ENCODE measurements around the gene PELI2.

The PELI2 gene

DNA sequence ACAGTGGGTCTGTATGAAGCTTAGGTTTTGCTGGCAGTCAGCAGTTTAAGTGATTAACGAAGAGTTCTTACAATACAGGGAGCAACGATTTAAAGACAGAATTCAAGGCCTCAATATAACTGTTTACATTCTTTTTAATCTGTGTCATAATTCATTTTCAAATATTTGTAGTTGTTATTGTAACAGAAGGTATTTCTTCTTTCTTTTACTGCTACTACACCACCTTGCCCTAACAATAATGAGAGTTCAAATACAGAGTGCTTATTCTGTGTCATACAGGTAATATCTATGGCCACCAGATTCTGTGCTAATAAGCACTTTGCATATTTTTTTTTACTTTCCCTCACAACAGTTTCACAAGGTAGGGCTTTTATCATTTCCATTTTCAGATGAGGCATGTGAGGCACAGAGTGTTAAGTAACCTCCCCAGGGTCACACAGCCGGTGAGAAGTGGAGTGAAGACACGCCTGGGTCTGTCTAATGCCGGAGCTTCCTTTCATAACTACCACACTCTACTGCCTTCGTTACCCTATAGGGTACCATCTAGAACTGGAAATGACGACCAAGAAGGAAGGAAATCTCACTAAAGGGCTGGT lies 81.9 kb downstream of the PELI2 start:
- no peak for DNase-seq (ENCODE audit: low read depth)
- H3K4me3 ChIP-seq (ENCODE audit: control insufficient read depth, low read depth, low read length) = no peak overlapping the region
- TF ChIP-seq, protein P1, sequence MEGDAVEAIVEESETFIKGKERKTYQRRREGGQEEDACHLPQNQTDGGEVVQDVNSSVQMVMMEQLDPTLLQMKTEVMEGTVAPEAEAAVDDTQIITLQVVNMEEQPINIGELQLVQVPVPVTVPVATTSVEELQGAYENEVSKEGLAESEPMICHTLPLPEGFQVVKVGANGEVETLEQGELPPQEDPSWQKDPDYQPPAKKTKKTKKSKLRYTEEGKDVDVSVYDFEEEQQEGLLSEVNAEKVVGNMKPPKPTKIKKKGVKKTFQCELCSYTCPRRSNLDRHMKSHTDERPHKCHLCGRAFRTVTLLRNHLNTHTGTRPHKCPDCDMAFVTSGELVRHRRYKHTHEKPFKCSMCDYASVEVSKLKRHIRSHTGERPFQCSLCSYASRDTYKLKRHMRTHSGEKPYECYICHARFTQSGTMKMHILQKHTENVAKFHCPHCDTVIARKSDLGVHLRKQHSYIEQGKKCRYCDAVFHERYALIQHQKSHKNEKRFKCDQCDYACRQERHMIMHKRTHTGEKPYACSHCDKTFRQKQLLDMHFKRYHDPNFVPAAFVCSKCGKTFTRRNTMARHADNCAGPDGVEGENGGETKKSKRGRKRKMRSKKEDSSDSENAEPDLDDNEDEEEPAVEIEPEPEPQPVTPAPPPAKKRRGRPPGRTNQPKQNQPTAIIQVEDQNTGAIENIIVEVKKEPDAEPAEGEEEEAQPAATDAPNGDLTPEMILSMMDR (IDR thresholded peaks at IDR 0.05; ENCODE audit: control insufficient read depth, insufficient read depth, low read depth, low read length, missing control alignments) = no peak

DNA sequence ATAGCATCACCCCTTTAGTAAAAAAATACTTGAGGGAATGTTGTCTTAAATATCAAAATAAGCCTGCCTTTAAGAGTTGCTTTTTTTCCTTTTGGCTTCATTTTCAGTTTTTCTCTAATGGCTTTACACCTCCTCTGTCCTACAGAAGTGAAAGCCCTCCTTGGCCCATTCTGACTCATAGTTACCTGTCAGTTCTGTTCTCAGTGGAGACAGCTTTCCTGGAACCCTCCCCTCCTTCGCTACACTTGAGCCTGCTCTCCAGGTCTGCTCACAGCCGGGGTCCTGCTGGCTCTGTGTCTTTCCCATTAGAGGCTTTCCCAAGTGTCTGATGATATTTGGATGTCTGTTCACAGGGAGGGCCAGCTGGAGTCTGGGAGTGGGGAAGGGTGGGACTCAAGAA lies 84.0 kb downstream of the PELI2 start:
- no peak overlapping the region for H3K4me3 ChIP-seq (ENCODE audit: control insufficient read depth, low read depth, low read length)
- DNase-seq (ENCODE audit: low read depth) = no peak
- TF ChIP-seq, protein P1 (IDR thresholded peaks at IDR 0.05; ENCODE audit: control insufficient read depth, insufficient read depth, low read depth, low read length, missing control alignments) = no peak

DNA sequence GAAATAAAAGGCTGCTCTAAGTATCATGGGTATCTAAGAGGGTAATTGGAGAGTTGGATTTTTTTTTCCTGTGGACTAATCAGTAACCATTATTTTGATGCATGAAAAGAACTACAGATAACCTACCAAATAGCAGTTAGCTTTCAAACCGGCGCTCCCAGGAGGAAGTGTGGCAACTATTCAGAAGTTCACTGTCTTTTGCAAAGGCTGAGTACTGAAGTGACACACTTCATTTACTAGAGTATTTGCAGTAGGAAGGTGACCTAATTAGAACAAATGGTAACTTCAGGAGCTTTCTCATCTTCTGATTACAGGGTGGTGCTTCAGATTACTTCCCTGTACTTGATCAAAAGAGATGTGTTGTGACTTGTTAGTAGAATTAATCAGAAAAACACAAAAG lies 87.7 kb downstream of the PELI2 start:
- no peak overlapping the region for H3K4me3 ChIP-seq (ENCODE audit: control insufficient read depth, low read depth, low read length)
- DNase-seq (ENCODE audit: low read depth) = no peak
- TF ChIP-seq, protein P1 (IDR thresholded peaks at IDR 0.05; ENCODE audit: control insufficient read depth, insufficient read depth, low read depth, low read length, missing control alignments) = no peak

DNA sequence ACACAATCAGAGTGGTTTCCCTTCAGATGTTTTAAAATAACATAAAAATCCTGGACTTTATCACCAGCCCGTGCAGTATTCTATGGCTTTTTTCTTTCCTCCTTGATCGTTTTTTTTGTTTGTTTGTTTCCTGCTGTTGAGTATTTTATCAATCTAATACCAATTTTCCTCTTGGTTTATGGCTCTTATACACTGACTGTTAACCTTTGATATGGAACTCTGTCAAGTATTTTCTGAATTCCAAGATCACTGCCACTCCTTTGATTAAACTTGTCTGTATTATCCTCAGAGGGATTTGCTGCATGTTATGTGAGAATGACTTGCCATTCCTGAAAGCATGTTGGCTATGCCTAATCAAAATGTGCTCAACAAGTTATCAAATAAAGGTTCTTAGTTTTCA lies 88.4 kb downstream of the PELI2 start:
- TF ChIP-seq, protein P1 (IDR thresholded peaks at IDR 0.05; ENCODE audit: control insufficient read depth, insufficient read depth, low read depth, low read length, missing control alignments) = no peak
- H3K4me3 ChIP-seq (ENCODE audit: control insufficient read depth, low read depth, low read length) = no peak overlapping the region
- no peak for DNase-seq (ENCODE audit: low read depth)

DNA sequence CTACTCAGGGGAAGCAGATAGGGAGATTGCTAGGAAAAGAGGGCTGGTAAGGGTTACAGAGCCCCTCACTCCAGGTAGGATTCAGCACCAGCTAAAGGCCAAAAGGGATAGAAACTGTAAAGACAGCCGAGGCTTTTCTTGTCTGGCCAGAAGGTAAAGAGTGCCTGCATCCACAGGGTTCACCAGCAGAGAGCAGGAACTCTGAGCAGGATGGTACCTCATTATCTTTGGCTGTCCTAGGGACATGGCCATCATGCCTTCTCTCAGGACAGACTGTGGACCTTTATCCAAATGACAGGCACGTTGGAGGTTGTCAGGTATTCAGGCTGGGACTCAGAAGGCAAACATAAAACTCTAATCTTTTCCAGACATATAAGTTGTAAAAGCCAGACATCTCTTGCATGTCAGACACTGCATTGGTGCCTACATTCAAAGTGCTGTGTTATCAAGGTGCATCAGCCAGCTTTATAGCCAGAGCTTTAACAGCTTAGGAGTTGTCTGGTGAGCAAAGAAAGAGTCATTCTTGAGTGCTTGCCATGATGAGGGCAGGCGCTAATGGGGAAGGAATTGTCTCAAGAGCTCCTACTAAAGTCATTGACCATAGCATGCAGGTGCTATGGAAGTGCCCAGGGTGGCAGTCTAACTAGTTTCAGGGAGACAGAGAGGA lies 89.5 kb downstream of the PELI2 start:
- no peak overlapping the region for H3K4me3 ChIP-seq (ENCODE audit: control insufficient read depth, low read depth, low read length)
- DNase-seq (ENCODE audit: low read depth) = no peak
- TF ChIP-seq, protein P1 (IDR thresholded peaks at IDR 0.05; ENCODE audit: control insufficient read depth, insufficient read depth, low read depth, low read length, missing control alignments) = no peak

DNA sequence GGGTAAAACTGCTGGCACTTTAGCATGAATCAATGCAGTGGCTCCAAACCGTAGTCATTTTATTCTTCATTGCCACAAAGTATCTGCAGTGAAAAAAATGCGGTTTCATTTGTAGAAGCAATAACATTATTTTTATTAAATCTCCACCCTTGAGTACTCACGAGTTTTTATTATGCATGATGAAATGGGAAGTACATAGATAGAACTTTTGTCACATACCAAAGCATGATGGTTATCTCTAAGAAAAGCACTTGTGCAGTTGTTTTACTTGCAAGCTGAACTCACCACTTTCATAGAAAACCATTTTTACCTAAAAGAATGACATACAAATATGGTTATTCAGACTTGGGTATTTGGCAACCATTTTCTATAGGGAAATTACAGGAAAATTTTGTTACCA lies 90.3 kb downstream of the PELI2 start:
- no peak overlapping the region for H3K4me3 ChIP-seq (ENCODE audit: control insufficient read depth, low read depth, low read length)
- no peak for DNase-seq (ENCODE audit: low read depth)
- TF ChIP-seq, protein P1 (IDR thresholded peaks at IDR 0.05; ENCODE audit: control insufficient read depth, insufficient read depth, low read depth, low read length, missing control alignments) = no peak

Measured in AG09309 (cell line).